NCI-H460 (cell line): ENCODE measurements around the gene TDRD3. TPM values are rescaled to one million over a fixed set of nuclear protein-coding genes. Genes with fewer than 3 reads are reported as not detected.
"Not testable (repeated sequence)": the region's sequence is repeated elsewhere in the genome, so short reads cannot be mapped to it uniquely, and the experiment has no call there.

Source experiments
- DNase-seq: peaks from one replicate; pipeline ENCODE4 v3.0.0-alpha.2; 2016; ENCODE audit warnings: low read depth; ENCODE audit errors: extremely low read depth
- total RNA-seq: library from RNA; depleted of rRNA; stranded (reverse); fragments of >200 nt; shearing (Covaris generic); gene quantifications from 2 replicates; pipeline ENCODE4 v1.2.3, GENCODE V29; 2014

TDRD3 gene
- total RNA-seq, 1 experiment from 2014 or later = 18.1 TPM

GRCh38 chr13:60397704-60398378 is 821 bp downstream of the TDRD3 start:
- DNase-seq = peak; percentile 16

- DNase-seq = no peak
These were observed 1.4 kb downstream of the TDRD3 start for GRCh38 chr13:60398379-60398891.

- DNase-seq = no peak
These were observed 2.0 kb downstream of the TDRD3 start for GRCh38 chr13:60398907-60399589.

GRCh38 chr13:60402022-60402421 is 5.0 kb downstream of the TDRD3 start:
- no peak for DNase-seq

GRCh38 chr13:60407095-60407494 is 10.1 kb downstream of the TDRD3 start:
- no peak for DNase-seq

- DNase-seq = not testable (repeated sequence)
These were observed 10.8 kb downstream of the TDRD3 start for GRCh38 chr13:60407852-60408251.

GRCh38 chr13:60409574-60410292 is 12.7 kb downstream of the TDRD3 start:
- DNase-seq = not testable (repeated sequence)

GRCh38 chr13:60410299-60410698 is 13.3 kb downstream of the TDRD3 start:
- DNase-seq = no peak

- no peak for DNase-seq
These were observed 14.4 kb downstream of the TDRD3 start for GRCh38 chr13:60411464-60411863.

- DNase-seq = no peak
These were observed 15.0 kb downstream of the TDRD3 start for GRCh38 chr13:60411983-60412382.

- no peak for DNase-seq
These were observed 16.0 kb downstream of the TDRD3 start for GRCh38 chr13:60412909-60413616.

GRCh38 chr13:60414177-60414576 is 17.2 kb downstream of the TDRD3 start:
- no peak for DNase-seq

- DNase-seq = no peak
These were observed 20.7 kb downstream of the TDRD3 start for GRCh38 chr13:60417734-60418133.

GRCh38 chr13:60418954-60419353 is 21.9 kb downstream of the TDRD3 start:
- no peak for DNase-seq

- DNase-seq = no peak
These were observed 28.3 kb downstream of the TDRD3 start for GRCh38 chr13:60425332-60425731.

- no peak for DNase-seq
These were observed 29.1 kb downstream of the TDRD3 start for GRCh38 chr13:60426075-60426474.

- no peak for DNase-seq
These were observed 30.3 kb downstream of the TDRD3 start for GRCh38 chr13:60427285-60427684.

- peak; percentile 36 for DNase-seq
These were observed 34.2 kb downstream of the TDRD3 start for GRCh38 chr13:60431108-60431700.

GRCh38 chr13:60433505-60433904 is 36.5 kb downstream of the TDRD3 start:
- no peak for DNase-seq

GRCh38 chr13:60435762-60436374 is 38.8 kb downstream of the TDRD3 start:
- no peak for DNase-seq
